HFFc6 (cell line): ENCODE measurements around the gene SLC7A1. TPM values are rescaled to one million over a fixed set of nuclear protein-coding genes. Genes with fewer than 3 reads are reported as not detected.

ENCODE experiments used
- DNase-seq: peaks from one replicate; pipeline ENCODE4 v3.0.0-alpha.2; 2018
- H3K27ac Mint-ChIP-seq: 2 replicates; pipeline ENCODE4 v1.8.0; 2020; ENCODE audit warnings: mild to moderate bottlenecking, mixed read lengths
- H3K27me3 Mint-ChIP-seq: 2 replicates; pipeline ENCODE4 v1.8.0; 2021; ENCODE audit warnings: mild to moderate bottlenecking, moderate library complexity, mixed read lengths; ENCODE audit not compliant: insufficient read depth
- H3K36me3 Mint-ChIP-seq: 2 replicates; pipeline ENCODE4 v1.8.0; 2021; ENCODE audit warnings: low read depth, mixed read lengths
- H3K4me1 Mint-ChIP-seq: 2 replicates; pipeline ENCODE4 v1.8.0; 2020; ENCODE audit warnings: low read depth, mixed read lengths
- H3K4me3 Mint-ChIP-seq: 2 replicates; pipeline ENCODE4 v1.8.0; 2020; ENCODE audit warnings: mild to moderate bottlenecking, moderate library complexity, mixed read lengths
- H3K9me3 Mint-ChIP-seq: 2 replicates; pipeline ENCODE4 v1.8.0; 2020; ENCODE audit warnings: mild to moderate bottlenecking, mixed read lengths
- CTCF ChIP-seq: fragments of 200-600 bp; sonication (generic); IDR thresholded peaks from 2 replicates; pipeline ENCODE4 v1.5.0; 2021; ENCODE audit warnings: antibody characterized with exemption, mild to moderate bottlenecking
- total RNA-seq, 6 experiments: library from RNA; stranded (reverse); fragmentation: NEBNext Ultra II Directional; extraction: Animal tissue kit (Norgen Biotek cat#: 25700); gene quantifications; 2 replicates in 1 of 6; 3 replicates in 5 of 6; pipeline ENCODE4 v1.2.3, GENCODE V29; 2021

The SLC7A1 gene
- total RNA-seq, 6 experiments from 2014 or later, result 134 to 174 (median 144) TPM

- DNase-seq, result no peak
- Mint-ChIP-seq H3K9me3 (no peaks in the 10 kb centered on the region), H3K4me3 (no peak overlapping the region), H3K36me3 (peaks cover 13% of the 10 kb centered on the region), H3K27ac (no peak overlapping the region), H3K27me3 (no peaks in the 10 kb centered on the region), H3K4me1 (peaks cover 20% of the 10 kb centered on the region)
- no peak for TF ChIP-seq CTCF
Measured at GRCh38 chr13:29598321-29598720, 2.8 kb upstream of the SLC7A1 start.

- Mint-ChIP-seq H3K4me3 (no peak overlapping the region), H3K36me3 (peaks cover 19% of the 10 kb centered on the region), H3K9me3 (no peaks in the 10 kb centered on the region), H3K4me1 (peaks cover 26% of the 10 kb centered on the region), H3K27ac (no peak overlapping the region), H3K27me3 (no peaks in the 10 kb centered on the region)
- no peak for DNase-seq
- no peak for TF ChIP-seq CTCF
Measured at GRCh38 chr13:29597706-29598105, 2.2 kb upstream of the SLC7A1 start.

GRCh38 chr13:29597246-29597645 lies 1.8 kb upstream of the SLC7A1 start:
- Mint-ChIP-seq H3K27ac (no peak overlapping the region), H3K4me3 (no peak overlapping the region), H3K9me3 (no peaks in the 10 kb centered on the region), H3K4me1 (peaks cover 31% of the 10 kb centered on the region), H3K27me3 (no peaks in the 10 kb centered on the region; the same call in 1 of the 2 replicates), H3K36me3 (peaks cover 23% of the 10 kb centered on the region)
- no peak for DNase-seq
- TF ChIP-seq CTCF, result no peak

- Mint-ChIP-seq H3K27me3 (no peaks in the 10 kb centered on the region; the same call in 1 of the 2 replicates), H3K9me3 (no peaks in the 10 kb centered on the region), H3K4me1 (peaks cover 43% of the 10 kb centered on the region), H3K27ac (peak overlapping the region; percentile 73), H3K36me3 (peaks cover 34% of the 10 kb centered on the region), H3K4me3 (peak overlapping the region; percentile 87)
- no peak for DNase-seq
- no peak for TF ChIP-seq CTCF
Measured at GRCh38 chr13:29596064-29596418, 553 bp upstream of the SLC7A1 start.

- no peak for TF ChIP-seq CTCF
- H3K36me3 Mint-ChIP-seq, result peaks cover 42% of the 10 kb centered on the region
- DNase-seq, result peak; percentile 56
- H3K27ac Mint-ChIP-seq, result peak overlapping the region; percentile 97
- peak overlapping the region; percentile 96 for H3K4me3 Mint-ChIP-seq
- H3K4me1 Mint-ChIP-seq, result peaks cover 55% of the 10 kb centered on the region
- H3K27me3 Mint-ChIP-seq, result no peaks in the 10 kb centered on the region; the same call in 1 of the 2 replicates
- H3K9me3 Mint-ChIP-seq, result no peaks in the 10 kb centered on the region
Measured at GRCh38 chr13:29594710-29595379, 643 bp downstream of the SLC7A1 start.
